Body of pancreas (tissue), 4 donors: ENCODE measurements around the gene STRC.
"Not testable (repeated sequence)": the region's sequence is repeated elsewhere in the genome, so short reads cannot be mapped to it uniquely, and the experiment has no call there.

ENCODE experiments used
- POLR2A ChIP-seq, 3 donors: fragments of 450-650 bp; IDR thresholded peaks; one replicate each; pipeline ENCODE4 v1.6.1; 2016; ENCODE audit warnings: antibody characterized with exemption in 3 of 3, mild to moderate bottlenecking in 2 of 3
- TF ChIP-seq, protein P1 (sequence below), 7 experiments: fragments of 450-650 bp in 4 of 7; fragments of 200-600 bp in 3 of 7; sonication (generic) in 3 of 7; IDR thresholded peaks; one replicate each; pipeline ENCODE4 v1.5.1; 2016 to 2019; ENCODE audit warnings: antibody characterized with exemption in 7 of 7

DNA sequence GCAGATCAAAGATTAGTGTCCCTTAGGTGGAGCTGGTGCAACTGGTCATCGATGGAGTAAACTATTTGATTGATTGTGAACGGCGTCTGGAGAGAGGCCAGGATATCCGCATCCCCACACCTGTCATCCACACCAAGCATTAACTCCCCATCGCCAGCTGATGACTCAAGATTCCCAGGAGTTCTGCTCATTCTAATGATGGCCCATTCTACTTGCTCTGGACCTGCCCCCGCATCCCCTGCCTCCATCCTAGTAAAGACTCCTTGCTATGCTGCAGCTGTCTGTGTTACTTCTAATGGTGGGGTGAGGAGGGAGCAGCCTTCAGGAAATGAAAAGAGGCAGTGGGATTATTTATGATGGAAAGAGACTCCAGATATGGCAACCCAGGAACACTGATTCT is 19.5 kb downstream of the STRC start:
- TF ChIP-seq, protein P1, sequence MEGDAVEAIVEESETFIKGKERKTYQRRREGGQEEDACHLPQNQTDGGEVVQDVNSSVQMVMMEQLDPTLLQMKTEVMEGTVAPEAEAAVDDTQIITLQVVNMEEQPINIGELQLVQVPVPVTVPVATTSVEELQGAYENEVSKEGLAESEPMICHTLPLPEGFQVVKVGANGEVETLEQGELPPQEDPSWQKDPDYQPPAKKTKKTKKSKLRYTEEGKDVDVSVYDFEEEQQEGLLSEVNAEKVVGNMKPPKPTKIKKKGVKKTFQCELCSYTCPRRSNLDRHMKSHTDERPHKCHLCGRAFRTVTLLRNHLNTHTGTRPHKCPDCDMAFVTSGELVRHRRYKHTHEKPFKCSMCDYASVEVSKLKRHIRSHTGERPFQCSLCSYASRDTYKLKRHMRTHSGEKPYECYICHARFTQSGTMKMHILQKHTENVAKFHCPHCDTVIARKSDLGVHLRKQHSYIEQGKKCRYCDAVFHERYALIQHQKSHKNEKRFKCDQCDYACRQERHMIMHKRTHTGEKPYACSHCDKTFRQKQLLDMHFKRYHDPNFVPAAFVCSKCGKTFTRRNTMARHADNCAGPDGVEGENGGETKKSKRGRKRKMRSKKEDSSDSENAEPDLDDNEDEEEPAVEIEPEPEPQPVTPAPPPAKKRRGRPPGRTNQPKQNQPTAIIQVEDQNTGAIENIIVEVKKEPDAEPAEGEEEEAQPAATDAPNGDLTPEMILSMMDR (IDR thresholded peaks at IDR 0.05): not testable (repeated sequence)
- TF ChIP-seq POLR2A (IDR thresholded peaks at IDR 0.05): not testable (repeated sequence)
